Esophagus muscularis mucosa (tissue), 4 donors: ENCODE results near the gene RXRA.

ENCODE experiments used
- EP300 ChIP-seq: sonication (generic); formaldehyde crosslinking; IDR thresholded peaks from one replicate; pipeline ENCODE4 v1.6.1; 2017; ENCODE audit warnings: antibody characterized with exemption
- POLR2A ChIP-seq: fragments of 450-650 bp; IDR thresholded peaks from one replicate; pipeline ENCODE4 v1.6.1; 2017; ENCODE audit warnings: antibody characterized with exemption, moderate library complexity, mild to moderate bottlenecking, low read depth
- POLR2AphosphoS5 ChIP-seq, 2 donors: sonication (generic); formaldehyde crosslinking; IDR thresholded peaks; one replicate each; pipeline ENCODE4 v1.6.1; 2017; ENCODE audit warnings: antibody characterized with exemption in 2 of 2
- TF ChIP-seq, protein P1 (sequence below), 3 experiments: fragments of 200-600 bp in 2 of 3; fragments of 450-650 bp in 1 of 3; sonication (generic) in 2 of 3; IDR thresholded peaks; one replicate each; pipeline ENCODE4 v1.5.1; 2017 to 2019; ENCODE audit warnings: antibody characterized with exemption in 3 of 3, mild to moderate bottlenecking in 2 of 3, moderate library complexity in 1 of 3

DNA sequence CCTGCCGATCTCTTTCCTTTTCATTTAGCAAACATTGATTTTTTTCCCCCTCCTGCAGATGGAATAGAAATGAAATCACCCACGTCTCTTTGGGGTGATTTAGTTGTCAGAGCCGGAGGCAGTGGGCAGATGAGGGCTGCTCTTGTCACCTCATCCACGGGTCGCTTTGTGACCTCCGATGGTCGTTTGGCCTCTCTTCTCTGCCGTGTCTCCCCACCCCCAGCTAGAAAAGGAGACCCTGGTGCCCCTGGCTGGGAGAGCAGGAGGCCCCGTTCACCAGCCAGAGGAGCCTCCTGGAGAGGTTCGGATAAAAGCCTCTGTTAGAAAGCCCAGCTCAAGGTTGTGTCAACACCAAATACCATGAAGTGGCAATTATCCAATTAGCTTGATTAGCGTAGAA lies 21.6 kb upstream of the RXRA start:
- TF ChIP-seq, protein P1, sequence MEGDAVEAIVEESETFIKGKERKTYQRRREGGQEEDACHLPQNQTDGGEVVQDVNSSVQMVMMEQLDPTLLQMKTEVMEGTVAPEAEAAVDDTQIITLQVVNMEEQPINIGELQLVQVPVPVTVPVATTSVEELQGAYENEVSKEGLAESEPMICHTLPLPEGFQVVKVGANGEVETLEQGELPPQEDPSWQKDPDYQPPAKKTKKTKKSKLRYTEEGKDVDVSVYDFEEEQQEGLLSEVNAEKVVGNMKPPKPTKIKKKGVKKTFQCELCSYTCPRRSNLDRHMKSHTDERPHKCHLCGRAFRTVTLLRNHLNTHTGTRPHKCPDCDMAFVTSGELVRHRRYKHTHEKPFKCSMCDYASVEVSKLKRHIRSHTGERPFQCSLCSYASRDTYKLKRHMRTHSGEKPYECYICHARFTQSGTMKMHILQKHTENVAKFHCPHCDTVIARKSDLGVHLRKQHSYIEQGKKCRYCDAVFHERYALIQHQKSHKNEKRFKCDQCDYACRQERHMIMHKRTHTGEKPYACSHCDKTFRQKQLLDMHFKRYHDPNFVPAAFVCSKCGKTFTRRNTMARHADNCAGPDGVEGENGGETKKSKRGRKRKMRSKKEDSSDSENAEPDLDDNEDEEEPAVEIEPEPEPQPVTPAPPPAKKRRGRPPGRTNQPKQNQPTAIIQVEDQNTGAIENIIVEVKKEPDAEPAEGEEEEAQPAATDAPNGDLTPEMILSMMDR (IDR thresholded peaks at IDR 0.05): no peak
- no peak for TF ChIP-seq EP300
- no peak for TF ChIP-seq POLR2A
- no peak for TF ChIP-seq POLR2AphosphoS5 (IDR thresholded peaks at IDR 0.05)
